ENCODE measurements around the gene HSPH1.

- TF ChIP-seq PATZ1 (CRISPR knock-in tag; IDR thresholded peaks at IDR 0.05; ENCODE audit: borderline replicate concordance) (no peak), CSRNP3 (CRISPR knock-in tag; IDR thresholded peaks at IDR 0.05) (no peak), SNAI2 (CRISPR knock-in tag; IDR thresholded peaks at IDR 0.05) (no peak), ARNTL (CRISPR knock-in tag; IDR thresholded peaks at IDR 0.05; ENCODE audit: borderline replicate concordance, low read depth) (no peak), ZNF8 (CRISPR knock-in tag; IDR thresholded peaks at IDR 0.05) (no peak), TOX (CRISPR knock-in tag; IDR thresholded peaks at IDR 0.05; ENCODE audit: borderline replicate concordance) (no peak), ZFP30 (CRISPR knock-in tag; IDR thresholded peaks at IDR 0.05) (no peak), OSR1 (CRISPR knock-in tag; IDR thresholded peaks at IDR 0.05) (no peak), BACH2 (CRISPR knock-in tag; IDR thresholded peaks at IDR 0.05; ENCODE audit: borderline replicate concordance) (no peak), CSDC2 (CRISPR knock-in tag; IDR thresholded peaks at IDR 0.05) (no peak)
These were observed 30.2 kb downstream of the HSPH1 start for GRCh38 chr13:31131470-31131961.

Measured in SK-N-SH treated with all-trans-retinoic acid at 6 μM for 48 hours (cell line).